Osteocyte (in vitro differentiated cells): ENCODE data around the gene SAMD14. TPM values are rescaled to one million over a fixed set of nuclear protein-coding genes. Genes with fewer than 3 reads are reported as not detected.
A peak's percentile ranks its signal among the peaks of the same experiment; 100 is the strongest.

Source experiments
- DNase-seq: peaks from one replicate; pipeline ENCODE4 v3.0.0; 2021; ENCODE audit warnings: mixed read lengths; ENCODE audit not compliant: unreplicated experiment; ENCODE audit errors: extremely low spot score
- H3K27ac Mint-ChIP-seq: one replicate; pipeline ENCODE4 v1.8.0; 2021; ENCODE audit warnings: mild to moderate bottlenecking, mixed read lengths; ENCODE audit not compliant: unreplicated experiment
- H3K27me3 Mint-ChIP-seq: one replicate; pipeline ENCODE4 v1.8.0; 2021; ENCODE audit warnings: mixed read lengths; ENCODE audit not compliant: unreplicated experiment
- H3K36me3 Mint-ChIP-seq: one replicate; pipeline ENCODE4 v1.8.0; 2021; ENCODE audit warnings: mixed read lengths; ENCODE audit not compliant: unreplicated experiment
- H3K4me1 Mint-ChIP-seq: one replicate; pipeline ENCODE4 v1.8.0; 2021; ENCODE audit warnings: mixed read lengths; ENCODE audit not compliant: unreplicated experiment
- H3K4me3 Mint-ChIP-seq: one replicate; pipeline ENCODE4 v1.8.0; 2021; ENCODE audit warnings: mild to moderate bottlenecking, moderate library complexity, mixed read lengths; ENCODE audit not compliant: unreplicated experiment
- H3K9me3 Mint-ChIP-seq: one replicate; pipeline ENCODE4 v1.8.0; 2021; ENCODE audit warnings: mixed read lengths; ENCODE audit not compliant: unreplicated experiment
- total RNA-seq: library from RNA; stranded (reverse); gene quantifications from 2 replicates; pipeline ENCODE4 v1.2.1, GENCODE V29; 2021
- TF ChIP-seq, protein P1 (sequence below): fragments of 200-600 bp; sonication (generic); IDR thresholded peaks from 2 replicates; pipeline ENCODE4 v1.5.0; 2021; ENCODE audit warnings: antibody characterized with exemption, mild to moderate bottlenecking, moderate library complexity

Gene SAMD14
- total RNA-seq, 1 donor from 2014 or later = 36.8 TPM

DNA sequence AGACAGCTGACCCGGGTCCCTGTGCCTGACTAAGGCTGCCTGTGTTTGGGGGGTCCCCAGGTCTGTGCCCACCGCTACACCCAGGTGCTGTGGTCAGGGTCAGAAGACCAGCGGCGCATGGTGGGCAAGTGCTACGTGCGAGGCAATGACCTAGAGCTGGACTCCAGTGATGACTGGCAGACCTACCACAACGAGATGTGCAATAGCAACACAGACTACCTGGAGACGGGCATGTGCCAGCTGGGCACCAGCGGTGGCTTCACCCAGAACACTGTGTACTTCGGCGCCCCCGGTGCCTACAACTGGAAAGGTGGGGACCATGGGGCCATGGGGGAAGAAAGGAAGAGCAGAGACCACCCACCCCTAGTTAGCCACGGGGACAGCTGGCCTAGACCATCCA, 62.0 kb downstream of the SAMD14 start:
- TF ChIP-seq, protein P1, sequence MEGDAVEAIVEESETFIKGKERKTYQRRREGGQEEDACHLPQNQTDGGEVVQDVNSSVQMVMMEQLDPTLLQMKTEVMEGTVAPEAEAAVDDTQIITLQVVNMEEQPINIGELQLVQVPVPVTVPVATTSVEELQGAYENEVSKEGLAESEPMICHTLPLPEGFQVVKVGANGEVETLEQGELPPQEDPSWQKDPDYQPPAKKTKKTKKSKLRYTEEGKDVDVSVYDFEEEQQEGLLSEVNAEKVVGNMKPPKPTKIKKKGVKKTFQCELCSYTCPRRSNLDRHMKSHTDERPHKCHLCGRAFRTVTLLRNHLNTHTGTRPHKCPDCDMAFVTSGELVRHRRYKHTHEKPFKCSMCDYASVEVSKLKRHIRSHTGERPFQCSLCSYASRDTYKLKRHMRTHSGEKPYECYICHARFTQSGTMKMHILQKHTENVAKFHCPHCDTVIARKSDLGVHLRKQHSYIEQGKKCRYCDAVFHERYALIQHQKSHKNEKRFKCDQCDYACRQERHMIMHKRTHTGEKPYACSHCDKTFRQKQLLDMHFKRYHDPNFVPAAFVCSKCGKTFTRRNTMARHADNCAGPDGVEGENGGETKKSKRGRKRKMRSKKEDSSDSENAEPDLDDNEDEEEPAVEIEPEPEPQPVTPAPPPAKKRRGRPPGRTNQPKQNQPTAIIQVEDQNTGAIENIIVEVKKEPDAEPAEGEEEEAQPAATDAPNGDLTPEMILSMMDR = no peak
- Mint-ChIP-seq H3K27me3 (no peaks in the 10 kb centered on the region), H3K4me1 (peaks cover 38% of the 10 kb centered on the region), H3K9me3 (no peaks in the 10 kb centered on the region), H3K36me3 (peaks cover 37% of the 10 kb centered on the region), H3K4me3 (no peak overlapping the region), H3K27ac (no peak overlapping the region)
- DNase-seq = no peak

DNA sequence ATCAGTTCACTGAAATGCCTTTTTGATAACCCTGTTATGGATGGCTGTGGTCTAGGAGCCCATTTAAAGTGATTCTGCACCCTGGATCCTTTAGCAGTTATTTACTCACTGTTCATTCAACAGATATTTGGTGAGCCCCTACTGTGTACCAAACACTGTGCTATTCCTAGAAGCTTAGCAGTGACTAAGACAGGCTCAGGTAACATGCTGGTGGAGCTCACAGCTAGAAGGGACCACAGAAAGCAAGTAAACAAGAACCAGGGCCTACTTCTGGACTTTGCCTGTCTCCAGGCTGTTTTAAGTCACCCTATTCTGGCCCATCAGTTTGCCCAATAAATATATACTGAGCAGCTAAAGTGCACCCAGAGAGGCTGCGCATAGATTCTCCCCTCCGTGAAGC, 63.0 kb downstream of the SAMD14 start:
- H3K4me3 Mint-ChIP-seq = no peak overlapping the region
- no peak for DNase-seq
- no peaks in the 10 kb centered on the region for H3K9me3 Mint-ChIP-seq
- TF ChIP-seq, protein P1 = no peak
- H3K4me1 Mint-ChIP-seq = peaks cover 43% of the 10 kb centered on the region
- no peaks in the 10 kb centered on the region for H3K27me3 Mint-ChIP-seq
- no peak overlapping the region for H3K27ac Mint-ChIP-seq
- peaks cover 32% of the 10 kb centered on the region for H3K36me3 Mint-ChIP-seq

DNA sequence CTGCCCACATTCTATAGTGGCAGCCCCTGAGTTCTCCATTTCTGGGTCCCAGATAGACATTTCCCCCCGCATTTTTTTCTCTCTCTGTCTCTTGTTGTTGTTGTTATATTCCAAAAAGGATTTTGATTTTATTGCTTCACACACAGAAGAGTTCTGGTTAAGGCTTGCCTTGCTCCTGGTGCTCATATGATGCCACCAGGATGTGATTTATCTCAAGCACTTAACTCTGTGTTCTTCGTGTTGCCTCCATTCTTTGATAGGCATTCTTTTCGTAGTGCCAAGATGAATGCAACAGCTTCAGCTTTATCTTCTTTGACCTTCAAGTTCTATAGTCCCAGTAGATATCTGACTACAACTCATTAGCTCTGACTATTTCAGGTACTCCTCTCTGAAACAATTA, 64.9 kb downstream of the SAMD14 start:
- DNase-seq = no peak

DNA sequence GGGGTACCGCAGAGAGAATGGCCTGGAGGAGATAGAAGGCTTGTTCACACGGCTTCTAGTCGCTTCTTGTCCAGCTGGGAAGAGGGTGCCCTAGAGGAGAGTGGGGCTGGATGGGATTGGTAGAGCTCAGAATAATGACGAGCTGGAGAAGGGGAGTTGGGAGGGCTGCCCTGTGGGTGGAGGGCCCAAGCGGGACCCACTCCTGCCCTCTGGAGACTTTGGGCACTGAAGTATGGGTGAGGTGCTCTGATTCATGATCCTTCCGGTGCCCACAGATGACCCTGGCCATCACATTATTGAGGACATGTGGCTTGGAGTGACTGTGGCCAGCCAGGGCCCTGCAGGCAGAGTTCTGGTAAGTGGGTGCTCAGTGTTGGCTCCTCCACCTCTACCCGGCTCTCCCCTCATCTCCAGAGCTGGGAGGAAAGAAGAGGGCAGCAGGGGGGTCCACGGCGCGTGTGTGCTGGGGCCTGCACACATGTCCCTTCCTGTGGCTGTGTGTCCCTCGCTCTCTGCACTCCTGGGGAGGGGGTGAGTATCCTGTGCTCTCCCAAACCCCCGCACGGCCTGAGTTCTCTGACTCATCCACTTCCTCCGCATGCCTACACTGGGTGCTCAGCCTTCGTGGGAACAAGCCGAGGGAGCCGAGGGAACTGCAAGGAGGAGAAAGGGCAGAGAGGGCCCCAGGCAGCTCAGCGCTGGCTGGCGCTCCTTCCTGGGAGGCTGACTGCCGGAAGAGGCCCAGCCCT, 65.5 kb downstream of the SAMD14 start:
- peak; percentile 89 for DNase-seq
- Mint-ChIP-seq H3K27me3 (no peaks in the 10 kb centered on the region), H3K9me3 (no peaks in the 10 kb centered on the region), H3K4me1 (peaks cover 69% of the 10 kb centered on the region), H3K27ac (peak overlapping the region; percentile 95), H3K4me3 (peak overlapping the region; percentile 7), H3K36me3 (peaks cover 15% of the 10 kb centered on the region)
- TF ChIP-seq, protein P1 = no peak

More for the DNA sequence above, 64.9 kb downstream of the SAMD14 start:
- TF ChIP-seq, protein P1 = no peak
- peaks cover 62% of the 10 kb centered on the region for H3K4me1 Mint-ChIP-seq
- peaks cover 21% of the 10 kb centered on the region for H3K36me3 Mint-ChIP-seq
- H3K9me3 Mint-ChIP-seq = no peaks in the 10 kb centered on the region
- no peaks in the 10 kb centered on the region for H3K27me3 Mint-ChIP-seq
- H3K4me3 Mint-ChIP-seq = peak overlapping the region; percentile 28
- H3K27ac Mint-ChIP-seq = peak overlapping the region; percentile 95

DNA sequence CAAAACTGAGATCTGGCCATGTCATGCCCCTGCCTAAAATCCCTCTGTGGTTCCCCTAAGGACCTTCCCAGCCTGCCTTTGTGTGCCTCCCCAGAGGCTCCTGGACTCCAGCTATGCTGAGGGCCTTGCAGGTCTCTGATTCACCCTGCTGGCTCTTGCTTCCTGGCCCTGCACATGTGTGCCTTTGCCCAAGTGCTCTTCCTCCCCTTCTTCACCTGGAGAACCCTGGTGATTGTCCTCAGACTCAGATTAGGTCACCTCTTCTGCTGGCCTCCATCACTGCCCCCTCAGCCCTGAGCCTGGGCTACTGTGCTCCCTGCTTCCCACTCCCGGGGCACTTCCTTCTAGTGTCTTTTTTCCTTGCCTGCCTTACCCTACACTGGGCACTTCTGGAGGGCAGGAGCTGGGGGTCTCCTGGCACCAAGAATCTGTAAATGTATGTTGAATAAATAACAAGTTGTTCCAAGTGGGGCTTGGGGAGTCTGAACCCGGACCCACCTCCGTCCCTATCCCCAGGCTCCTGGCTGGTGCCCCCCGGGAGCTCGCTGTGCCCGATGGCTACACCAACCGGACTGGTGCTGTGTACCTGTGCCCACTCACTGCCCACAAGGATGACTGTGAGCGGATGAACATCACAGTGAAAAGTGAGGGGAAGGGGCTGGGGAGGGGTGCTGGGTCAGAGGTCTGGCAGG, 66.3 kb downstream of the SAMD14 start:
- DNase-seq = no peak

More for the DNA sequence above, 66.3 kb downstream of the SAMD14 start:
- Mint-ChIP-seq H3K9me3 (no peaks in the 10 kb centered on the region), H3K27ac (peak overlapping the region; percentile 95), H3K4me3 (peak overlapping the region; percentile 42), H3K36me3 (peaks cover 15% of the 10 kb centered on the region), H3K4me1 (peaks cover 76% of the 10 kb centered on the region), H3K27me3 (no peaks in the 10 kb centered on the region)
- TF ChIP-seq, protein P1 = no peak
